ENCODE results near the gene SIGLEC9.
A peak's percentile ranks its signal among the peaks of the same experiment; 100 is the strongest.

Gene SIGLEC9

DNA sequence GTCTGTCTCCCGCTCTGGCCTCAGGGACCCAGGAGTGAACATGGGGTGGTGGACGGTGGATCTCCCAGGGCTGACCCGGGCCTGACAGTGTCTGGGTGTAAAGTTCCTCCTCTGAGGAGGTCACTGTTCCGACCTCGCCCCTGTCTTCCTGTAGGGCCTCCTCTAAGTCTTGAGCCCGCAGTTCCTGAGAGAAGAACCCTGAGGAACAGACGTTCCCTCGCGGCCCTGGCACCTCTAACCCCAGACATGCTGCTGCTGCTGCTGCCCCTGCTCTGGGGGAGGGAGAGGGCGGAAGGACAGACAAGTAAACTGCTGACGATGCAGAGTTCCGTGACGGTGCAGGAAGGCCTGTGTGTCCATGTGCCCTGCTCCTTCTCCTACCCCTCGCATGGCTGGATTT is at the start of gene SIGLEC9:
Gene SIGLEC9 (plus strand): TSS at position 178 of the 400 bp plus-strand sequence. CDS start 69 bp downstream, at position 247.
- no peak for DNase-seq

DNA sequence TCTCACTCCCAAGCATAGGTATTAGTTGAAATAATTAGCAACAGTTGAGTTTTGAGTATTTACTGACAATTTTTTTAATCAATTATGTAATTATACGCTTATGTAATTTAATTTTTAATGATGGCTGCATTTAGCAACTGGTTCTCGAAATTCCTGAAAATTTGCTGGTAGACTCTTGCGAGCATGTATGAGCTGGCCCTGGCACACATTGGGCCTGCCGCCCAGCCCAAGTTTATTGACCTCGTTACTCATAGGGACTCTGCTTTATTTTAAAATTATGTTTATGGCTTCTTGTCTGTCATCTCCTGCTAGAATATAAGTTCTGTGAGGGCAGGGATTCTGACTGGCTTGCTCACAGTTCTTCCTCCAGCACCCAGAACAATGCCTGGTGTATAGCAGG is 48.7 kb upstream of the SIGLEC9 start:
- DNase-seq, result no peak

DNA sequence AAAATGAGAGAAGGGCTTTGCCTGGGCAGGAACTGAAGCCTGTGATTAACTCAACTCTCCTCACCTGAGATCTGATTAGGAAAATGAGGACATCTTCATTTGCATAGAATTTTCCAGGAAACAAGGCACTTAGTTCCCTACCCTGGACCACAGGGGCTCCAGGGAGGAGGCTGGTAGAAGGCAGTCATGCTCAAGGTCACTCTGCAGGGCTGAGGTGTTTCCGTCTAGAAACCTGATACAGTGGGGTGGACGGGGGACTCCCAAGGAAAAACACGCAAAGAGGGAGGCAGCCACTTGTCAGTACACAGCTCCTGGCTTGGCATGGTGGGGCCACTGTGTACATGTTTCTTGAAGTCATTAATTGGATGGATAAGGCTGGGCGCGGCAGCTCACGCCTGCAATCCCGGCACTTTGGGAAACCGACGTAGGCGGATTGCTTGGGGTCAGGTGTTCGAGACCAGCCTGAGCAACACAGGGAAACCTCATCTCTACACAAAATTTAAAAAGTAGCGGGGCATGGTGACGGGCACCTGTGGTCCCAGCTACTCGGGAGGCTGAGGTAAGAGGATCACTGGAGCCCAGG is 48.0 kb upstream of the SIGLEC9 start:
- DNase-seq, result no peak

DNA sequence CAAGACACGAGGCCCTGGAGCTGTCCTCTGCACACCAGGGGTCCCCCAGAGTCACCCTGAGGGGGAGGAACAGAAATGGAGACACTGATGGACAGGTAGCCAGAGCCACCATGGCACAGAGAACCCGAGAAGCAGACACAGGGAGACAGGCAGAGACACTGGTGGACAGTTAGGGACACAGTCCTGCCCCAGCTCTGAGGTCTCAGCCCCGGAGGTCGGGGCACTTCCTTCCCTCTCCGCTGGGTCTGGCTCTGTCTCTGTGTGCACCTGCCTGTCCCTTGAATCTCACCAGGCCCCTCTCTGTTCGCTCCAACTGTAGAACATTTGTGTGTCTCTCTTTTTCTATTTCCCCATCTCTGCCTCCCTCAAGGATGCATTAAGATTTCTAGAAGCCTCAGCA is 46.6 kb upstream of the SIGLEC9 start:
- DNase-seq, result no peak

DNA sequence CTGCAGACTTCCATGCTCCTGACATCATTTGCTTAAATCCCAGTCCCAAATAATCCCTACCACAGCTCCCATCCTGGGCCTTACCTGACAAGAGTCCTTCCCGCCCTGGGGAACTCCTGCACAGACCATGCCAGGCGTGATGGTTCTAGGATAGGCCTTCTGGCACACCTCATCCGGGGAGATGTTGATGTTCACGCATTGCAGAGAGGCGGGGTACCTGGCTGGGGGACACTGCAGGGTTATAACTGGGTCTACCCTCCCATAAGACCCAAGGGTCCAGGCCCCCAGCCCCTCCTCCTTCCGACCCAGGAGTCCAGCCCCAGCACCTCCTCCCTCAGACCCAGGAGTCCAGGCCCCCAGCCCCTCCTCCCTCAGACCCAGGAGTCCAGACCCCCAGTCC is 46.0 kb upstream of the SIGLEC9 start:
- no peak for DNase-seq

DNA sequence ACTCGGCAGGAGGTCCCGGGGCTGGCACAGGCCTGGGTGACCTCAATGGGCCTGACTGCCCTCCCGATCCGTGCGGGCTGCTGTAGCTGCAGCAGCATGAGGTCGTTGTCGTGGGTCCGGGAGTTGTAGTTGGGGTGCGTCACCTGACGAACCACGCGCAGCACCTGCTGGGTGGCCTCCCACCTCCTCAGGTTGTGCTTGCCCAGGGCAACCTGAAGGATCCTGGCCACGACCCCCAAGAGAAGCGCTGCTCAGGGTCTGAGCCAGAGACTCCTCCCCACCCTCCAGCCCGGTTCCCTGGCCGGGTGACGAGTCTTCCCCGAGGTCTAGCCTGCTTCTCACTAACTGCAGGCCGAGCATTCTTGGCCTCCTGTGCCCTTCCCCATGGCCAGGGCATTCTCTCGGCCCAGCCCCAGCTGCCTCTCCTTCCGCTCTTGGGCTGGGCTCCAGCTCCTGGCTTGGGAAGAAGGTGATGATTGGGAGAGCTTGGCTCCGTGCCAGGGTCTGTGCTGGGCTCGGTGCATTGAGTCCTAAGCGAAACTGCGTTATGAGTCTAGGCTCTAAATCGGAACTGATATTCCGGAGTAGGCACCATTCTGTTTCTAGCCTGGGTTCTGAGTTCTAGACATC is 45.1 kb upstream of the SIGLEC9 start:
- DNase-seq, result no peak

- no peak for DNase-seq
Measured at GRCh38 chr19:51081476-51081875, 43.2 kb upstream of the SIGLEC9 start.

DNA sequence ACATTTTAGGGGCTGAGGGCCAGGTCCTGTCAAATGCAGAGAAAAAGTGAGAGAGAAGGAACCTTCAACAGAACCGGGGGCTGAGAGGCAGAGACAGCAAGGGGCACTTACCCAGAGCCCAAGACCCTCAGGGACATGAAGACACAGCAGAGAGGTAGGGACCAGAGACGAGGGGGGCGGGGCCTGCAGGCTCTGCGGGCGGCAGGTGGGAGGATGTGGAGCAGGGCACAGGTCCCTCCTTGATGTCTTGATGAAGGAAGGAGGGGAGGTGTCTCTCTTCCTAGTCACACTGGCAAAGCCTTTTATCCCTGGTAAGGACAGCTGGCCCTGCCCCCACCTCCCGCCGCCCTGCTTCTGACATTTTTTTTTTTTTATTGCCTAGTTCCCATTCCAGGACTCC is 42.1 kb upstream of the SIGLEC9 start, which contains the start of gene KLK14:
Gene KLK14 (minus strand): TSS at position 277 of the 400 bp plus-strand sequence. CDS start 273 bp downstream, at position 4.
- no peak for DNase-seq

DNA sequence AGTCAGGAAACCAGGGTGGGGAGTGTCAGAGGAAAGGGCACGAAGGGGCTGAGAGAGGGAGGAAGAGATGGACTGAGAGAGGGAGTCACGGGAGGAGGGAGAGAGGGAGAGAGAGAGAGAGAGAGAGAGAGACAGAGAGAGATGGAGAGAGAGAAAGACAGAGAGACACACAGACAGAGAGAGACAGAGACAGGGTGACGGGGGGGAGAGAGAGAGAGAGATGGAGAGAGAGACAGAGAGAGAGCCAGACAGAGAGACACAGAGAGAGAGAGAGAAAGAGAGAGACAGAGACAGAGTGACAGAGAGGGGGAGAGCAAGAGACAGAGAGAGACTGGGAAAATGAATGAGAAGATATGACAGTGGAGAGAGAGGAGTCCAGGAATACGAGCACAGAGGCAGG is 41.5 kb upstream of the SIGLEC9 start:
- DNase-seq, result no peak

DNA sequence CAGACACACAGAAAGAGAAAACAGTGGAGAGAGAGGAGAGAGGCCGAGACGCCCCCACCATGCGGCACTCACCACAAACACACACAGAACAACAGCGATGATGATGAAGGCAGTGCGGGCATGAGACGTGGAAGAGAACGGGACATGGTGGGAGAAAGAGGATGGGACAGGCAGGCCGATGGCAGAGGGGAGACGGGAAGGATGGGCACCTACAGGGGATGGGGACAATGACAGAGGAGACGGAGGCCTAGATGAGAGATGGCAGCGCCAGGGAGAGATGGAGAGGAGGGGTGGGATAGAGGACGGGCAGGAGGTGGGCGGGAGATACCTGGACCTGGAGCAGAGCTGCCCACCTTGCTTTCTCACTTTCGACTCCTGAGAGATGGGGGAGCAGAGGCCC is 40.9 kb upstream of the SIGLEC9 start:
- DNase-seq, result no peak

DNA sequence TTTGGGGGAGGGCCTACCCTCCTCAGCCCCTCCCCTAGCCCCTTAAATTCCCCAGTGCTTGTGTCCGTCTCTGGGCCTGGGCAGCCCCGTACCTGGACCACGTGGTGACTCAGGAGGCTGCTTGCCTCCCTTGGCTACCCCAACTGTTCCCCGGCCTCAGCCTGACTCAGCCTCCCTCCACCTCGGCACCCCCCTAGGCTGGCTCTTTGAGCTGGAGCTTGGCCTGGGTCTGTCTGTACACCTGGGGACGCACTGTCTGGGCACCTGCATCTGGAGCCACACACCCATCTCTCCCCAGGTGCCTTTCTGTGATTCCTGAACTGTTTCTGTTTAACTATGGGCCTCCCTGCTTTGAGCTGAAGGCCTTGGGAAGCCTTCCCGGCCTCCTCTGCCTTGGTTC is 40.2 kb upstream of the SIGLEC9 start:
- no peak for DNase-seq

DNA sequence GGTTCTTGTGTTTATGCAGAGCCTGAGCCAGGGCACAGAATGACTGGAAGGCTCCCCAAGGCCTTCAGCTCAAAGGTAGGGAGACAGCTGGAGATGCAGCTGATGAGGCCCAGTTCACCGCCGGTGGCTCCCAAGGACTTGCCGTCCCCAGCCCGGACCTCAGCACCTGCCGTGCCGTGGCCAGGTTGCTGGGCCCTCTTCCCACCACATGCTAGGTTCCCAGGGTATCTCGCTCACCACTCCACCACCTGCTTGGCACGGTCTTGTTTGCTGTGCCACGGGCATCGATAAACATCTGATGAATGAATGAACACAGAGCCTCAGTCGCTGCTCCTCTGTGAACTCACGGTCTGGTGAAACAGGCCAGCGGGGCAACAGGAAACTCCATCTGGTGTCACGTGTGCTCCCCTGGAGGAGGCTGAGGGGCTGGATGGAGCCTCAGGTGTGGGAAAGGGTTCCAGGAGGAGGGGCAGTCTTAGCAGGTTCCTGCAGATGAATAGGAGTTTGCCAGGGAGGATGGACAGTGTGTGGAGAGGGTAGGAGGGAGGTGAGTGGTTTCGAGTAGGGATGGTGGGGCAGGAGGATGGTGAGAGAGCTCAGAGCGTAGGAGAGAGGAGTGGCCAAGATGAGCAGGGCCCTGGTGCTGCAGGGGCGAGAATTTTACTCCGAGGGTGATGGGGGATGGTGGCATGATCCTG is 38.4 kb upstream of the SIGLEC9 start:
- DNase-seq, result no peak

- no peak for DNase-seq
Measured at GRCh38 chr19:51089786-51090185, 34.9 kb upstream of the SIGLEC9 start.

- DNase-seq, result no peak
Measured at GRCh38 chr19:51090471-51090870, 34.2 kb upstream of the SIGLEC9 start.

DNA sequence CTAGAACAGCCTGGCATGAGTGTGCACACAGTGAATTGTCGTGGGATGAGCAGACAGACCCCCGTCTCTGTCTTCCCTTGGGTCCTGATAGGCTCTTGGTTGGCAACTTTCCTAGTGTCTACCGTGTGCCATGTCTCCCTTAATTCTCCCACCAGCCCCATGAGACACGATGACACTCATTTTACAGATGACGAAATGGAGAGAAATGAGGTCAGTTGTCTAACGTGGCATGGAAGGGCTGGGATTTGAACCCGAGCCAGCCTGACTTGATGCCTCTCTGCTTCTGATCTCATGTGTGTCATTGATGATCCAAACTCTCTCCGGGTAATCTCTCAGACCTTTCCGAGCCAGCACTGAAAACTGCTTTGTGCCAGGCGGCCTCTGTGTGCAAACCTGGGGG is 33.6 kb upstream of the SIGLEC9 start:
- no peak for DNase-seq

DNA sequence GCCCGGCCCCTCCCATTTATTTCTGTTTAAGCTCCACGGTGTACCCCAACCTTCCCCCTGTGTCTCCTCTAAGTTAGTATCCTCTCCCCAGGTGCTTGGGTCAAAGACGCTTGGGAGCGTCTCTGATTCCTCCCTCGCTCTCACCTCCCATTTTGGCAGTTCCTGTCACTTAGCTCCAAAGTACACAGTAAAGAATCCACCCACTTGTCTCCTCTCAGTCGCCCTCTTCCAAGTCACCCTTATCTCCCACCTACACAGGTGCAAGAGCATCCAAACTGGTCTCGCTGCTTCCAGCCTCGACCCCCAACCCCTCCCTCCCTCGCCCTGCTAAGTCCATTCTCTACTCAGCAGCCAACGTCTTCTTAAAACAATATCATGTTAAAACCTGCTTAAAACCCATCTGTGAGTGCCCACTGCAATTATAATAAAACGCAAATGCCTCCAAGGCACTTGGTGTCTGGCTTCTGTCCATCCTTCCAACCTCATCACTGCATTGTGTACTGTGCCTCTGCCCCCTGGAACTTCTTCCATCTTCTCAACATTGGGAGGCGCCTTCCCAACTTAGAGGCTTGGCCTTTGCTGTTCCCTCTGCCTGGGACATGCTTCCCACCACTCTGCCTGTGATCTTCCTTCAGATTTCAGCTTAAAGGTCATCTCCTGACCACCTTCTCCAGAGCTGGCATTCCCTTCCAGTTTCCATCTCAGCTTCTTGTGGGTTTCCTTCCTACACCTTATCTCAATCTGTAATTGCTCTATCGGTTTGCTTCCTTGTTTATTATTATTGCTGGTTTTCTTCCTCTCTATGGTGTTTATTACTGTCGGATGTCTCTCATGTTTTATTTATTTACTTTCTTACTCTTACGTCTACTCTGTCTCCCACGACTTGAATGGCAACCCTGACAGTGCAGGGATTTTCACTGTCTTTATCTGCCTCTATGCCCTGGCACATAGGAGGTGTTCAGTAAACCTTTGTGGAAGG is 32.5 kb upstream of the SIGLEC9 start:
- no peak for DNase-seq

GRCh38 chr19:51093101-51093500 is 31.6 kb upstream of the SIGLEC9 start:
- DNase-seq, result no peak

DNA sequence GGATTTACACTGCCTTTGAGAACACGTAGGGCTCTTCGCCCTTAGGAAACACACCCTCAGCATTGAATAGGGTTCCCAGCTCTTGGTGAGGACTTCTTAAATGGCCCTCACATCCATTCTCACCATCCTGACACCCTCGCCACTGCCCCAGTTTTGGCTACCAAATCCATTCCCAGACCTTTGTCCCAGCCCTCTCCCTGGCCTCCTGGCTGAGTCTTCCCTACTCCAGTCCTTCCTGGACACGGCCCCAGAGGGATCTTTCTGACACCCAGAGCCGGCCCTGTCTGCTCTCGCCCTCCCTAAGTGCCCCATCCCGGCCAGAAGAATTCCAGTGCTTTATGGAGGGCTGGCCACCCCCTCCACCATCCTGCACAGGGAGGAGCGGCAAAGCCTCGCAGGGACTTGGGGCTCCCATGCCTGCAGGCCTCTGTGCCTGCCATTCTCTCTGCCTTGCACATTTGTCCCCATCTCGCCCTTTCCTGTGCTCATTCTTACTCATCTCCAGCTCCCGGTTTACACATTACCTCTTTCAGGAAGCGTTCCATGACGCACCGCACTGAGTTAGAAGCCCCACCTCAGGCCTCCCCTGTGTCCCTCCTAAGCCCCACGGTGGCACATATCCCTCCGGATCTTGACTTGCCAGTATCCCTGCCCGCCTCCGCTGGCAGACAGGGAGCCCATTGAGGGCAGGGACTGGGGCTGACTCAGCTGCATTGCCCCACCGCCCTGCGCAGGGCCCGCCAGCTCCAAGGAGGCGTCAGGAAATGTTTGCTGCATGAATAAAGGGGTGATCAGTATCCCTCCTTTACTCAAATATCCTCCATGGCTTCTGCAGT is 31.0 kb upstream of the SIGLEC9 start:
- no peak for DNase-seq

DNA sequence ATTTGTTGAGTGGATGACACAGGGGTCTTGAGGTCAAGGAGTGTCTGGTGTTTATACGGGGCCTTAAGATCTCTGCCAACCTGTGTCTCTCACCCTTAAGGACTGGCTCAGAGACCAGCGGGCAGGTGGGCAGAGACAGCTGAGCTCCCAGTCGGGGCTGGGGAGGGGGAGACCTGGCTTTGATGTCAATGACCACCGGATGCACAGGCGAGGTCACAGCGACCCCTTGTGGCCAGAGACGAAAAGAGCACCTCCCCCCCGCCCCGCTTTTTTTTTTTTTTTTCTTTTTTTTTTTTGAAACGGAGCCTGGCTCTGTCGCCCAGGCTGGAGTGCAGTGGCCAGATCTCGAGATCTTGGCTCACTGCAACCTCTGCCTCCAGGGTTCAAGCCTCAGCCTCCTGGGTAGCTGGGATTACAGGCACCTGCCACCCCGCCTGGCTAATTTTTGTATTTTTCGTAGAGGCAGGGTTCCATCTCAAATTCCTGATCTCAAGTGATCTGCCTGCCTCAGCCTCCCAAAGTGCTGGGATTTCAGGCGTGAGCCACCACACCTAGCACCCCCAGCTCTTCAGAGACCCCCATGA is 29.9 kb upstream of the SIGLEC9 start:
- DNase-seq, result no peak

GRCh38 chr19:51096473-51097165 is 28.1 kb upstream of the SIGLEC9 start:
- DNase-seq, result no peak

DNA sequence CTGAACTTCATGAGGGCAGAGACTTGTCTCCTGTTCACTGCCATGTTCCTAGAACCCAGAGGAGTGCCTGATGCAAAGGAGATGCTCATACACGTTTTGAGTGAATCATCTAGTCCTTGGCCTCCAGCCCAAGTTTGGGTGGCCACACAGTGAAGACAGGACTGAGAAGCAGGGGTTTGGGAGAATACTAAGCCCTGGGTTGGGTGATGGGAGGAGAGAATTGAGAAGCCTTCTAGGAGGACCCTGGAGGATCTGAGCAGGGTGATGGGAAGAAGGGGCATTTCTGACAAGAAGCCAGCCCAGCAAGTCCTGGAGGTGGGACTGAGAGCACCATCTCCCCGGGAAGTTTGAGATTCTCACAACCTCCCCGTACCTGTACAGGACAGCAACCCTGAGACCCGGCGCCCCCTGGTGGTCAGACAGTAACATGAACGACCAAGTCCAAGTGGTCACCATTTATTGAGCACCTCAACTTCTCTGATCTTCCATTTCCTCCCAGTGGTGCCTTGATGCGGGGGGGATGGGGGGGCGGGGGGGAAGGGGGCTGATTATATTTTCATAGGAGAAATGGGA is 27.5 kb upstream of the SIGLEC9 start:
- peak; percentile 50 to 64 (median 59) for DNase-seq

Data from activated CD4-positive, CD25-positive, alpha-beta regulatory T cell (primary cell).